ENCODE data around the gene SCIN. TPM values are rescaled to one million over a fixed set of nuclear protein-coding genes. Genes with fewer than 3 reads are reported as not detected.
A peak's percentile ranks its signal among the peaks of the same experiment; 100 is the strongest.

SCIN gene
- total and polyA plus RNA-seq, 5 donors: 0.14 to 0.35 (median 0.26) TPM

DNA sequence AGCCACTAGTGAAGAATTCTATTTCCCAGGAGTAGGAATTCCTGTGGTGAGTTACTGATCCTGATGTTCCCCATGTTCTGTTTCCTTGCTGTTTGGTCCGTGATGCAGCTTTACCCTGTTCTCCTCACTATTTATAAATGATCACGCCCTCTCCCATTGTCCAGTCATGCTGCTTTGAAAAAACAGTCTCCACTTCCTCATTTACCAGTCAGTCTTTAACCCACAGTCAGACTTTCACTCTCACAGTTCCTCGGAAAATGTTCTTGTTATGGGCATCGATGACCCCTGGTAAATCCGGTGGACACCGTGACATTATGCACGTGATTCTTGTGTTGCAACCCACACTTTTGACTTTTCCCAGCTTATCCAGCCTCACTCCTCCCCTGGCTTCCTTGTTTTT lies 14.4 kb downstream of the SCIN start:
- Histone ChIP-seq H3K9me3 (ENCODE audit: control insufficient read depth, low read length) (no peaks in the 10 kb centered on the region), H3K27me3 (ENCODE audit: control insufficient read depth, insufficient read depth) (no peaks in the 10 kb centered on the region), H3K4me1 (ENCODE audit: control insufficient read depth, insufficient read depth, low read length) (no peaks in the 10 kb centered on the region), H3K27ac (ENCODE audit: low read length) (no peak overlapping the region), H3K4me3 (ENCODE audit: low read length) (no peak overlapping the region)
- ATAC-seq (peak; percentile 63 to 68), DNase-seq (no peak)
- intact Hi-C loops (cut with DNase I): no loop called here
- WGBS: 69% methylated on average over 7 of the region's 7 CpGs

DNA sequence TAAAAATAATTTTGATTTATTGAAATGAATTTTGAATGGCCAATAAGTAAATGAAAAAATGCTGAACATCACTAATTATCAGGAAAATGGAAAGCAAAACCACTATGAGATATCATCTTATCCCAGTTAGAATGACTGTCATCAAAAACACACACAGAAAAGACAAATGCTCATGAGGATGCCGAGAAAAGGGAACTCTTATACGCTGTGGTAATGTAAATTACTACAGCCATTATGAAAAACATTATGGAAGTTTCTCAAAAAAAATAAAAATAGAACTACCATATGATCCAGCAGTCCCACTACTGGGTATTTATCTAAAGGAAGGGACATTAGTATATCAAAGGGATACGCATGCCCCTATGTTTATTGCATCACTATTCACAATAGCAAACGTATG lies 15.8 kb downstream of the SCIN start:
- DNase-seq: no peak
- Histone ChIP-seq H3K9me3 (ENCODE audit: control insufficient read depth, low read length) (no peaks in the 10 kb centered on the region), H3K4me3 (ENCODE audit: low read length) (no peak overlapping the region), H3K4me1 (ENCODE audit: control insufficient read depth, insufficient read depth, low read length) (no peaks in the 10 kb centered on the region), H3K27me3 (ENCODE audit: control insufficient read depth, insufficient read depth) (no peaks in the 10 kb centered on the region), H3K27ac (ENCODE audit: low read length) (no peak overlapping the region)
- intact Hi-C loops (cut with DNase I): no loop called here
- WGBS: 87% methylated on average over 4 of the region's 4 CpGs
- no peak for ATAC-seq

DNA sequence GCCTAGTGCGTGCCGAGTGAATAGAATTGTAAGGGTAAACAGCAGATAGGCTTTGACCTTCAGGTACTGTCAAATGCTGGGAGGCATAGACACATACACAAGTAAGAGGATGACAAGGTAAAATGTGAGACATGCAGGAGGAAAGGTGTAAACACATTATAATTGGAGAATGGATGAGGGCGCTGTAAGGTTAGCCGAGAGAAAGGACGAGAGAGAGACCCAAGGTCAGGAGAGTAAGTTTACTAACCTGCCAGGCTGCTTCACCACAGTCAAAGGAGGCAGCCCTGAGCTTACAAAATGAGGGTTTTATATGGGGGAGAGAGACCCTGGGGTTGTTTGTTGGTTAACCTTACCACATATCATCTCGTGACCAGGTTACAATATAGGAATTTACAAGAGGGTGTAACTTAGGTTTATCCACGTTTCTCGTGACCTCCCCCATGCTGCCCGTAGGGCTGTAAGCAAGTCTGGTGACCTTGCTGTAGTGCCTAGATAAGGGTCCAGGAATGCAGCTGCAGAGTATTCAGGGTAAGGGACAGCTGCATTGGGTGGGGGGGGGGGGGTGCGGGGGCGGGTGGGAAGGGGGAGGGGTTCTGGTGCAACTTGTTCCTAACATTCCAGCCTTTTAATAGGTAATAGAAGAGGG lies 17.9 kb downstream of the SCIN start:
- Histone ChIP-seq H3K4me1 (ENCODE audit: control insufficient read depth, insufficient read depth, low read length) (no peaks in the 10 kb centered on the region), H3K27me3 (ENCODE audit: control insufficient read depth, insufficient read depth) (no peaks in the 10 kb centered on the region), H3K4me3 (ENCODE audit: low read length) (no peak overlapping the region), H3K27ac (ENCODE audit: low read length) (no peak overlapping the region), H3K9me3 (ENCODE audit: control insufficient read depth, low read length) (no peaks in the 10 kb centered on the region)
- WGBS: 86% methylated on average over 11 of the region's 11 CpGs
- ATAC-seq: no peak
- no peak for DNase-seq
- intact Hi-C loops (cut with DNase I): no loop called here

DNA sequence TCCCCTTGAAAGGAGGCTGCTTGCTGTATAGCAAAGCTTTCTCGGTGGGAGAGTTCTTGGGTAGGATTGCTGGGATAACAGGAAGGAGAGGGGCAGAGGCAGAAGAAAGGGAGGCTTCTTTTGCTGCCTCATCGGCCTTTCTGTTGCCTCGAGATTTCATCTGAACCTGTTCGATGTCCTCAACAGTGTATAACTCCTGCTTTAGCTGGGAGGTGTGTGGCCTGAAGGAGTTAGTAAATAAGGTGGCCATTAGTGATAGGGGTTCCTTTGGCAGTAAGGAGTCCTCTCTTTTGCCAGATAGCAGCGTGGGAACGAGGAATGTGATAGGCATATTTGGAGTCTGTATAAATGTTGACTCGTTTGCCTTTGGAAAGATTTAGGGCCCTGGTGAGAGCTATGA lies 20.0 kb downstream of the SCIN start:
- ATAC-seq (no peak), DNase-seq (no peak)
- no peak overlapping the region for H3K27ac ChIP-seq (ENCODE audit: low read length)
- intact Hi-C loops (cut with DNase I): no loop called here
- H3K4me1 ChIP-seq (ENCODE audit: control insufficient read depth, insufficient read depth, low read length): no peaks in the 10 kb centered on the region
- H3K9me3 ChIP-seq (ENCODE audit: control insufficient read depth, low read length): no peaks in the 10 kb centered on the region
- H3K27me3 ChIP-seq (ENCODE audit: control insufficient read depth, insufficient read depth): no peaks in the 10 kb centered on the region
- no peak overlapping the region for H3K4me3 ChIP-seq (ENCODE audit: low read length)
- WGBS: 81% methylated on average over 7 of the region's 7 CpGs

DNA sequence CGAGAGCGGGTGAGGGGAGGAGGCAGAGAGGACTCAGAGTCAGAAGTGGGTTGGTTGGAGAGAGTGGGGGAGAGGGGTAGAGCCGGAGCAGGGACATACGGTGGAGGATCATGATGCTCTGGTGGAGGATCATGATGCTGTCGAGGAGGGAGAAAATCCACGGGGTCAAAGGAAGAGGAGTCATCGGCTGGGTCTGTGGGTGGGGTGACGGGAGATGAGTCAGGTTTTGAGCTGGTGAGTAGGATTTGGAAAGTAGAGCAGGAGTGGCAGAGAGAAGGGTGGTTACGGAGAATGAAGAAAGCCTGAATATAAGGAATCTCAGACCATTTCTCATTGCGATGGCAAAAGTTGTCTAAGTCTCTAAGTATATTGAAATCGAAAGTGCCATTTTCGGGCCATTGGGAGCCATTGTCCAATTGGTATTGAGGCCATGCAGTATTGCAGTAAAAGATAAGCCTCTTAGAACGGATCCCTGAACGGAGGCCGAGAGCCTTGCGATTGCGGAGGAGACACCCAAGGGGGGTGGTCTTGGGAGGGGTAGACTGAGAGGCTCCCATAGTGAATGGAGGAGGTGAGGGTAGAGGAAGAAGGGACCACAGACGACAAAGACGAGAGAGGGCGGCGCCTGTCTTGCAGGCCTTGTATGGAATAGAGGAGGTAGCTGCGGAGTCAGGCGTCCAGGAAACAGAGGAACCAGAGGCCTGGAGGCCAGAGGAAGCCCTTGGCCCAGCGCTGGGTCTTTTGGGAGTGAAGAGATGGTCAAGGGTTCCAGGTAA lies 23.8 kb downstream of the SCIN start:
- WGBS: 95% methylated on average over 24 of the region's 24 CpGs
- intact Hi-C loops (cut with DNase I): no loop called here
- Histone ChIP-seq H3K4me1 (ENCODE audit: control insufficient read depth, insufficient read depth, low read length) (no peaks in the 10 kb centered on the region), H3K27me3 (ENCODE audit: control insufficient read depth, insufficient read depth) (no peaks in the 10 kb centered on the region), H3K27ac (ENCODE audit: low read length) (no peak overlapping the region), H3K4me3 (ENCODE audit: low read length) (no peak overlapping the region), H3K9me3 (ENCODE audit: control insufficient read depth, low read length) (no peaks in the 10 kb centered on the region)
- ATAC-seq: no peak
- DNase-seq: no peak

DNA sequence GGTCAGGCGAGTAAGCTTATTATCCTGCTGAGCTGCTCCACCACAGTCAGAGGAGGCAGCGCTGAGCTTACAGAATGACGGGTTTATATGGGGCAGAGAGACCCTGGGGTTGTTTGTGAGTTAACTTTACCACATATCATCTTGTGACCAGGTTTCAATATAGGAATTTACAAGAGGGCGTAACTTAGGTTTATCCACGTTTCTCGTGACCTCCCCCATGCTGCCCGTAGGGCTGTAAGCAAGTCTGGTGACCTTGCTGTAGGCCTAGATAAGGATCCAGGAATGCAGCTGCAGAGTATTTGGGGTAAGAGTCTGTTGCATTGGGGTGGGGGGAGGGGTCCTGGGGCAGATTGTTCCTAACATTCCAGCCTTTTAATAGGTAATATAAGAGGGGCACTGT lies 24.6 kb downstream of the SCIN start:
- H3K27ac ChIP-seq (ENCODE audit: low read length): no peak overlapping the region
- 91% methylated on average over 7 of the region's 7 CpGs for WGBS

DNA sequence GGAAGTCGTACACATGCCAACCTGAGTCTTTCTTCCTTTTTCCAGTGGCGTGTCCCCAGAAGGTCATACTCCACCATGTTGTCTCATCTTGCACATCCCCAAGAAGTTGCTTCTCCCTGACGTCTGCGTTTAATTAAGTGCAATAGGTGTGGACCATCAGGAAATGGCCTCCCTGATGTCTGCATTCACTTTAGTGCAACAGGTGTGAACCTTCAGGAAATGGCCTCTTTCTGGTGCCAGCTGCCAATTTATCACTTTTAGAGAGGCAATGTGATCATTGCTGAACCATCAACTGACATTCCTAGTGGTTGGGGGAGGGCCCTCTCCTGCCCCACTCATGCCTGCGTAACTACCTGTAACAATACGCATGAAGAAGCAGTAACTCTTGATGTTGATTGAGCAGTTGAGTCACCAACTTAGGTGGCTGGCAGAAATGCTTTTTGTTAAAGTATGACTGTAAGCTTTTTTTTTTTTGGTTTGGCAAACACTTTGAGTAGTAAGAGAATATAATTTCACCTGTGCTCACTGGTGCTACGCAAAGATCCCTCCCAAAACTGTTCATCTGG lies 25.8 kb downstream of the SCIN start:
- intact Hi-C loops (cut with DNase I): no loop called here
- no peaks in the 10 kb centered on the region for H3K9me3 ChIP-seq (ENCODE audit: control insufficient read depth, low read length)
- DNase-seq (no peak), ATAC-seq (no peak)
- WGBS: 78% methylated on average over 7 of the region's 7 CpGs
- H3K4me1 ChIP-seq (ENCODE audit: control insufficient read depth, insufficient read depth, low read length): no peaks in the 10 kb centered on the region
- no peaks in the 10 kb centered on the region for H3K27me3 ChIP-seq (ENCODE audit: control insufficient read depth, insufficient read depth)
- H3K4me3 ChIP-seq (ENCODE audit: low read length): no peak overlapping the region
- no peak overlapping the region for H3K27ac ChIP-seq (ENCODE audit: low read length)

More for the DNA sequence above, 24.6 kb downstream of the SCIN start:
- Histone ChIP-seq H3K4me1 (ENCODE audit: control insufficient read depth, insufficient read depth, low read length) (no peaks in the 10 kb centered on the region), H3K4me3 (ENCODE audit: low read length) (no peak overlapping the region), H3K9me3 (ENCODE audit: control insufficient read depth, low read length) (no peaks in the 10 kb centered on the region), H3K27me3 (ENCODE audit: control insufficient read depth, insufficient read depth) (no peaks in the 10 kb centered on the region)
- ATAC-seq (no peak), DNase-seq (no peak)
- intact Hi-C loops (cut with DNase I): no loop called here

DNA sequence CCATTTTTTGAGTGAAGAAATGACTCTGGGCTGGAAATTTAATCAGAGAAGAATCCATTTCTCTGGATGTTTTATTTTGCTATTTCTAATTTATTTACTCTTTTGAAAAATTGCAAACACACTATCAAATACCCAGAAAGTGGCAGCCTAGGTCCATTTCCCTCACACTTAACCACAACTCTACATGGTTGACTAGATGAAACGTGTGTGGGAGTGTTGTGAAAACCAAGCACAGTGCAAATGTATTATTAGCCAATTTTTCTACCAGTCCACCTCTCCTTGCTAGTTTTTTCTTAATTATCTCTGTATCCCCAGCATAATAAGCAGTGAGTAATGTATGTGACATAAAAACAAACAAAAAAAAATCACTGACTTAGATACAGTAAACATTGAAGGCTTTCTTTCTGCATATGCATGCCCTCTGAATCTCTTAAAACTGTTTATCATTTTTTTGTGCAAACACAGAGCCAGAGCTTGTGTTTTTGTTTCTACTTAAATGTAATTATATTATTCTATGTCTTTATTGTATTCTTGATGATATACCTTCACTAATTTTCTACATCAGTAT lies 30.9 kb downstream of the SCIN start:
- DNase-seq: no peak
- no peaks in the 10 kb centered on the region for H3K27me3 ChIP-seq (ENCODE audit: control insufficient read depth, insufficient read depth)
- no peaks in the 10 kb centered on the region for H3K9me3 ChIP-seq (ENCODE audit: control insufficient read depth, low read length)
- H3K27ac ChIP-seq (ENCODE audit: low read length): no peak overlapping the region
- H3K4me1 ChIP-seq (ENCODE audit: control insufficient read depth, insufficient read depth, low read length): no peaks in the 10 kb centered on the region
- intact Hi-C loops (cut with DNase I): no loop called here
- no peak overlapping the region for H3K4me3 ChIP-seq (ENCODE audit: low read length)
- ATAC-seq: no peak
- 59% methylated on average over 1 of the region's 1 CpG for WGBS

DNA sequence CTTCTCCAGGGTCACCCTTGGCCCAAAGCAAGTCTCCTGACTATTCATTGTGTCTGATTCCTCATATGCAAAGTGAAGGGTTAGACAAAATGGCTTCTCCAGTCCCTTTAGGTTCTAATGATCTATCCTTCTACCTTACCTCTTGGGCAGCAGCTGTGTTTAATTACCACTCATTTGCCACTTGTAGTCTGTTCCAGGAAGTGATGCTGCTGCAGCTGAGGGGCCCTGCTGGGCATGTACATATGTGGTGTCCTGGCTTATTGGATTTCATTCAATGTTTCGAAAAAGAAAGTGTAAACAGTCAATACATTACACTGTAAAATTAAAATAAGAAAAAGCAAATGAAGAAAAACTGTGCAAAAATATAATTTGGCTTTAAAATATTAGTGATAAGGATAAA lies 36.6 kb downstream of the SCIN start:
- Histone ChIP-seq H3K27ac (ENCODE audit: low read length) (no peak overlapping the region), H3K27me3 (ENCODE audit: control insufficient read depth, insufficient read depth) (no peaks in the 10 kb centered on the region), H3K4me1 (ENCODE audit: control insufficient read depth, insufficient read depth, low read length) (no peaks in the 10 kb centered on the region), H3K9me3 (ENCODE audit: control insufficient read depth, low read length) (no peaks in the 10 kb centered on the region), H3K4me3 (ENCODE audit: low read length) (no peak overlapping the region)
- WGBS: 97% methylated on average over 1 of the region's 1 CpG
- intact Hi-C loops (cut with DNase I): no loop called here
- ATAC-seq: no peak
- DNase-seq: no peak

DNA sequence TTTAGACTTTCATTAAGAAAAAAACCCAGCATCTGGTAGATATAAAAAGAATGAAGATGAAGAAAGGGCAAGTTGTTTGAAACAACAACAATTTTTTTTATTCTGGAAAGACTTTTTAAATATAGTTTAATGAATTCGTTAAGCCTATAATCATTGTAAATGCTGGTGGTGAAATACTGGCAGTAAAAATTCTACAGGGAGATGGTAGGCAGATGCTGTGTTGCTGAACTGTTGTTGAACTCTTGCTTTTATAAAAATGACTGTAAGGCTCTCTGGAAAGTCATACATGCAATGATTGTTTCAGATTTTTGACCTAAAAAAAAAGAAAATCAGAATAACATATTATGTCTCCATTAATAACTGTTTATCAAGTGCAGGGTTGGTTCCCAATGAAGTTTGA lies 39.0 kb downstream of the SCIN start:
- Histone ChIP-seq H3K9me3 (ENCODE audit: control insufficient read depth, low read length) (no peaks in the 10 kb centered on the region), H3K4me3 (ENCODE audit: low read length) (no peak overlapping the region), H3K27me3 (ENCODE audit: control insufficient read depth, insufficient read depth) (no peaks in the 10 kb centered on the region), H3K27ac (ENCODE audit: low read length) (no peak overlapping the region), H3K4me1 (ENCODE audit: control insufficient read depth, insufficient read depth, low read length) (no peaks in the 10 kb centered on the region)
- intact Hi-C loops (cut with DNase I): no loop called here
- DNase-seq (no peak), ATAC-seq (no peak)
- 51% methylated on average over 1 of the region's 1 CpG for WGBS

DNA sequence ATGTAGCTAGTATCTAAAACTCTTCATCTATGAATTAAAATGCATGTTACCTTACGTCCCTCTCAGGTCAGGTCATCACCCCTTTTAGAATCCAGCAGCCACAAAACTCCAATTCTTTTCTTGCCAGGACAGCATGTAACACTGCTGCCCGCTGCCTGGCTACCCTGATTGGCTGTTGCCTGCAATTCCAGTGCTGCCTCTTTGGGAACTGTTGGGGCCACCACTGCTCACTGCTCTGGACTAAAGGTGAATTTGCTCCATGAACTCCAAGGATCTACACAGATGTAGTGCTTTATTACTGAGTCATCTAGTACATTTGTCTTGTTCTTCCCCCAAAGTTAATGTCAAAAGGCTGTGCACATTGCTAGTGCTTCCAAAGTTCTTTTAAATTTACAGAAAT lies 40.4 kb downstream of the SCIN start:
- intact Hi-C loops (cut with DNase I): no loop called here
- Histone ChIP-seq H3K9me3 (ENCODE audit: control insufficient read depth, low read length) (no peaks in the 10 kb centered on the region), H3K4me3 (ENCODE audit: low read length) (no peak overlapping the region), H3K27me3 (ENCODE audit: control insufficient read depth, insufficient read depth) (no peaks in the 10 kb centered on the region), H3K27ac (ENCODE audit: low read length) (no peak overlapping the region), H3K4me1 (ENCODE audit: control insufficient read depth, insufficient read depth, low read length) (no peaks in the 10 kb centered on the region)
- ATAC-seq (no peak), DNase-seq (no peak)
- WGBS: 80% methylated on average over 2 of the region's 2 CpGs
